NCI-H2107 treated with DMSO at 0.1 percent for 48 hours (cell line): ENCODE measurements around the gene UTP14C.
"Not testable (repeated sequence)": the region's sequence is repeated elsewhere in the genome, so short reads cannot be mapped to it uniquely, and the experiment has no call there.

ENCODE experiments used
- DNase-seq: peaks from one replicate; lab custom pipeline; 2025; ENCODE audit not compliant: unreplicated experiment; lab: John Stamatoyannopoulos, UW

Gene UTP14C

DNA sequence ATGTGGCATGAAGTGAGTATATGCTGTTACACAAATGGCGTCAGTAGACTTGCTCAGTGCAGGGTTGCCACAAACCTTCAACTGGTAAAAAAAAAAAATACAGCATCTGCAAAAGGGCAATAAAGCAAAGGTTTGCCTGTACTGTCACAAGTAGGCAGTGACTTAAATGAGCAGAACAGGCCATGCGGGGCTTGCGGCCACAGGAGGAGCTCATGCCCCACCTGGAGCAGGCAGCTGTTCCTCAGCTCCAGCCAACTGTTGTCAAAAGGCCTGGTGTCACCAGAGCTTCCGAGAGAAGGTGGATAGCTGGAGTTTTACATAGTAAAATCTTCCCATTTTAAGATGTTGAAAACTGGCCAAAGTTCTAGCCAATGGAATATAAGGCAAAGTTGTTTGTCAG, 20.9 kb upstream of the UTP14C start:
- peak; percentile 15 for DNase-seq

DNA sequence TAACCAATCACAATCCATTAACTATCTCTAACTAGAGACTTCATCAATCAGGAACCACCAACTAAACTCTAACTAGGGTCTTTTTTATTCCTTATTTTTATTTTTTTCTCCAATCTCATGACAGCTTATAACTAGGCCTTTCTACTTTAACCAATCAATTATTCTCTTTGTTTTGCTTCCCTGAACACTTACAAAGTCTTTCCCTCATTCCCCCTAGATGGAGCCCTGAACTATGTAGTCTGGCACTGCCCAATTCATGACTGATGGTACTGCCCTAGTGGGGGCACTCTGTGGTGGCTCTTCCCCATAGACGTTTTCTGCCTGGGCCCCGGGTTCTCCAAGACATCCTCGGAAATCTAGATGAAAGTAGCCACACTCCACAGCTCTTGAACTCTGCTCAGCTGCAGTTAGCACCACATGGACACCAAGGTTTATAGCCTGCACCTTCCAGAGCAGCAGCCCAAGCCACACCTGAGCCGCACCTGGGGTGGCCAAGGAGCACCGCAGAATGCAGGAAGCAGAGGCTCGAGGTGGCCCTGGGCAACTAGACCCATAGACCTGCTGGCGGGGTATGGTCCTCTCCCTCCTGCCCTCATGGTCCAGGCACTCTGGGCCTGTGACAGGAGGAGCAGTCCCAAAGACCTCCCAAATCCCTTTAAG, 19.9 kb upstream of the UTP14C start:
- no peak for DNase-seq

- DNase-seq, result no peak
Measured at GRCh38 chr13:52005841-52006522, 18.5 kb upstream of the UTP14C start.

GRCh38 chr13:52006523-52007245, 17.8 kb upstream of the UTP14C start:
- DNase-seq, result no peak

DNA sequence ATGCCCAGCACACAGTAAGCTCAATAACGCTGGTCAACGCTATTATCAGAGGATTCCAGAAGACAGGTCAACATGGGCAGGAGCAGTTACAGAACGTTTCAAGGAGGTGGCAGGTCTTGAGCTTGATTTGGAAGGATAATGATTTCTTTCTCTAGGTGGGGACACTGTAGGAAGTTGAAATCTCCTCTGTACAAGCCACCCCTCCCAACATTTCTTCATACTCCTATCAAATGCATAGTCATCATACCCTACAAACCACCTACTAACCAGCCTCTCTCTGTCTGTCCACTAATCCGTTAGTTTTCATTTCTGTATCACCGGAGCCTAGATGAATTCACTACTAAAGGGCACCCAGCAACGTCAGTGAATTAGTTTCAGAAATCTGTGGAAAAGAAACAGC, 14.5 kb upstream of the UTP14C start:
- DNase-seq, result no peak

DNA sequence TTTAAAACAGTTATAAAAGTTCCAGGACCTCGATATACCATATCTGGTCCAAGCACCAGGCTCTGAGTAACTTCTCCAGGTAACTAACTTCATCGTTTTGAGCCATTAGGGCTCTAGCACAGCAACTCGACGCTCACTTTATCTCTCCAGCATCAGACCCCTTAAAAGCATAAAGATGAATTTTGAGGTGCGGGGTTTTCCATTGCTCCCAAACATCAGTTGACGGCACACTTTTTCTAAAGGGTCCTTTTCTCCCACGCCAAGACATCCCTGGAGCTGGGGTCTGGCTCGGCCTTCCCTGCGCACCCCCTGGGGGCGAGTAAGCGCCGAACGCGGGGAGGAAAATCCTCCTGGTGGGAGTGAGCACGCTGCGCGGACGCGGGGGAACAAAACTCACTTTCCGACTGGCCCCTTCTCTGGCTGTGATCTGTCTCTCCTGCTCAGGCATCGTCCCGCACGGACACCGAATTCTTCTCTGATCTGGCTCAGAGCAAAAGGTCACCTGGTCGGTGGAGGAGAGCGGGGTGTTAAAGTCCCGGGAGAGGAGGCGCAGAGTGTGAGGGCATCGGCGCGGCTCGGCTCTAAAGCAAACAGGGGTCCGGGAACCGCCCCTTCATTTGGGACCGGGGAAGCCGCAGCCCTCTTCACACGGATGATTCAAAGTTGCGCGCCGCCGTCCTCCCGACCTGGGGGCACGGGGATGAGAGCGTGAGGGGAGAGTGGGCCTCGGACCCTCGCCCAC, 13.4 kb upstream of the UTP14C start, which contains the start of gene ATP7B:
TSS of gene ATP7B (minus strand) at position 561 of the 742 bp plus-strand sequence. CDS start at position 448, 113 bp downstream.
- no peak for DNase-seq

DNA sequence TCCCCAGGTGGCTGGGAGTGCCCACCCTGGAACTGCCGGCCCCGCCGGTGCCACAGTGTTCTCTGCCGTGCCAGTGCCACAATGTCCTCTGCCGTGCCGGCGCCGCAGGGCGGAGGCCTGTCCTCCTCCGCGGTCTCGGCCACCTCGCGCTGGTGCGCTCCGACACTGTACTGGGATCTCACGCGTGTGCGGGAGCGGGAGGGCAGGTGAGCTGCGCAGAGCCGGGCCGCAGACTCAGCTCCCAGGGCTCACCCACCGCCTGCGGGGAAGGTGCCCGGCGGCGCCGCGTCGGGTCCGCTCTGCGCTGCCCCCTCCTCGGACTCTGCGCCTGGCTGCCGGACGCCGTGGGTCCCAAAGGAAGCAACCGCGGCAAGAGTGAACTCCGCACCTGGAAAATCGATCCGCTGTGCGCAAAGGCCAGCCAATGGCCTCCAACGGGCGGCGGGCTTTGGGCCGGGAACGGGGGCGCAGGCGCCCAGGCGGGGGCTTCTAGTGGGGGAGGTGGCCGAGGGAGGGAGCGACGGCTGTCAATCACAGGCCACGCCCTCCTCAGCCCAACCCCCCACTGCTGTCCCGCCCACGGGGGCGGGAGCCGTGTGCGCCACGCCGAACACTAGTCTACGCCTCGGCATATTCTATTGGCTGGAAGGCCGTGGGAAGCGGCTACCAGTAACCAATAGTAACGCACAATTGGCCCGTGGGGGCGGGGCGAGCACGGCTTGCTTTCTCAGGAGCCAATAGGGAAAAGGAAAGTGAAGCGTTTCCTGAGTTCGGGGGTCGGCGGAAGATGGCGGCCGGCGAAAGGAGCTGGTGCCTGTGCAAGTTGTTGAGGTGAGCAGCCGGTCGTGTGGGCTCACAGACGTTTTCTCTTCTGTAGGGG, 12.6 kb upstream of the UTP14C start, which contains the start of gene ALG11:
TSS of gene ALG11 (plus strand) at position 767 of the 880 bp plus-strand sequence. CDS start at position 788, 21 bp downstream.
- DNase-seq, result peak; percentile 88

DNA sequence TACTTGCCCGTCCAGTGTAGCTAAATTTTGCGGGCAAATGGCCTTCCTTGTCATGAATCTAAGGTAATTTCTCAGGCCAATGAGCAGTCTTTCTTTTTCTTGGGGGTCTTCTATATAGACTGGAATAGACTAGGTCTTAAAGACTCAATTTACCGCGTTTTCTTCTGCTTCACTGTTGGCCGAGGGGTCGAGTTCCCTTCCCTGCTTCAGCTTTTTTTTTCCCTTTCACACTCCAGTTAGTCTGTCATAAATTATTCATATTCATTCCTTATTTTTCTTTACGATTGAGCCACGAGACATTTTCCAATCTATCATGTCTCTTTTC, 12.0 kb upstream of the UTP14C start:
- no peak for DNase-seq

DNA sequence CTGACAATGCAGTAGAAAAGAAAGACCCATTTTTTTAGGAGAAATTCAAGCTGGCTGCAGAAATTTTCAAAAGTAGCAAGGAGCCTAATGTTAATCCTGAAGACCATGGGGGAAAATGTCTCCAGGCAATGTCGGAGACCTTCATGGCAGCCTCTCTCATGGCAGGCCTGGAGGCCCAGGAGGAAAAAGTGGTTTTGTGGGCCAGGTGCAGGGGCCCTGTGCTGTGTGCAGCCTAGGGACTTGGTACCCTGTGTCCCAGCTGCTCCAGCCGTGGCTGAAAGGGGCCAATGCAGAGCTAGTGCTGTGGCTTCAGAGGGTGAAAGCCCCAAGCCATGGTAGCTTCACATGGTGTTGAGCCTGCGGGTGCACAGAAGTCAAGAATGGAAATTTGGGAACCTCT, 8.2 kb upstream of the UTP14C start:
- DNase-seq, result no peak

DNA sequence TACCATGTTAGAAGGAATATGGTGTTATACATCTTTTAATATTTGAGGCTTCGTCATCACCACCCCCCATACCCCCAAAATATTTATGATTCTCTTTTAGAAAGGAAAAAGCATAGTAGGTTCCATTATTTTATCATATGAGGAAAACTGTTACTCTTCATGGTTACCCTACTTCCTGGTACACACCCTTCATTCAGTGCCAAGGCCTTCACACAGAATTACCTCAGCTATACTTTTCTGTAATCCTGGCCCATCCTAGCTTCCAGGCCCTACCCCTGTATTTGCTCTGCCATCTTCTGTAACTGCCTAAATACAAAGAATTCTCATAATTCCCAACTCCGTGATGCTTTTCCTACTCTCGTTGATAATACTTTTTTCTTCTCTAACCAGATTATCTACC, 4.3 kb upstream of the UTP14C start:
- no peak for DNase-seq

- DNase-seq, result no peak
Measured at GRCh38 chr13:52022356-52022755, 2.1 kb upstream of the UTP14C start.

GRCh38 chr13:52025475-52026245, 1.2 kb downstream of the UTP14C start:
- DNase-seq, result no peak

- no peak for DNase-seq
Measured at GRCh38 chr13:52026246-52026626, 1.7 kb downstream of the UTP14C start.

- DNase-seq, result no peak
Measured at GRCh38 chr13:52027832-52028231, 3.3 kb downstream of the UTP14C start.

GRCh38 chr13:52029569-52029968, 5.1 kb downstream of the UTP14C start:
- no peak for DNase-seq

- not testable (repeated sequence) for DNase-seq
Measured at GRCh38 chr13:52030401-52030800, 5.9 kb downstream of the UTP14C start.

- DNase-seq, result no peak
Measured at GRCh38 chr13:52033039-52033438, 8.5 kb downstream of the UTP14C start.

GRCh38 chr13:52034616-52035226, 10.2 kb downstream of the UTP14C start:
- DNase-seq, result peak; percentile 24

GRCh38 chr13:52036037-52036436, 11.5 kb downstream of the UTP14C start:
- DNase-seq, result no peak
